SK-N-SH treated with all-trans-retinoic acid at 6 μM for 48 hours (cell line): ENCODE results near the gene BLID.

Experiments used
- ATAC-seq: fragments of 200-7000 bp; cut with Tn5 transposase; 3 replicates; pipeline ENCODE4 v1.9.1; 2020; ENCODE audit warnings: mild to moderate bottlenecking, moderate library complexity
- ARNTL ChIP-seq: fragments of 450-650 bp; formaldehyde crosslinking; IDR thresholded peaks from 2 replicates; pipeline ENCODE4 v1.5.0; 2020; ENCODE audit warnings: low read depth, mild to moderate bottlenecking, moderate library complexity, borderline replicate concordance
- BACH2 ChIP-seq: fragments of 250-450 bp; sonication (Bioruptor Pico); IDR thresholded peaks from 2 replicates; pipeline ENCODE4 v1.9.0; 2021; ENCODE audit warnings: mild to moderate bottlenecking, borderline replicate concordance
- CREB5 ChIP-seq: fragments of 250-450 bp; sonication (Bioruptor Pico); IDR thresholded peaks from 2 replicates; pipeline ENCODE4 v1.5.1; 2020; ENCODE audit warnings: low read depth, mild to moderate bottlenecking, moderate library complexity
- CSDC2 ChIP-seq: fragments of 250-450 bp; sonication (Bioruptor Pico); IDR thresholded peaks from 2 replicates; pipeline ENCODE4 v1.5.0; 2020; ENCODE audit warnings: mild to moderate bottlenecking, moderate library complexity
- CSRNP3 ChIP-seq: fragments of 250-450 bp; sonication (Bioruptor Pico); IDR thresholded peaks from 2 replicates; pipeline ENCODE4 v1.5.1; 2021; ENCODE audit warnings: mild to moderate bottlenecking, moderate library complexity
- ESRRG ChIP-seq: fragments of 250-450 bp; sonication (Bioruptor Pico); IDR thresholded peaks from 2 replicates; pipeline ENCODE4 v1.6.1; 2021; ENCODE audit warnings: mild to moderate bottlenecking
- GLIS3 ChIP-seq: fragments of 250-450 bp; sonication (Bioruptor Pico); IDR thresholded peaks from 2 replicates; pipeline ENCODE4 v1.5.0; 2020; ENCODE audit warnings: mild to moderate bottlenecking, moderate library complexity
- ISL1 ChIP-seq: fragments of 250-450 bp; sonication (Bioruptor Pico); IDR thresholded peaks from 2 replicates; pipeline ENCODE4 v2.1.2; 2022; ENCODE audit warnings: mild to moderate bottlenecking, moderate library complexity
- OSR1 ChIP-seq: fragments of 250-450 bp; sonication (Bioruptor Pico); IDR thresholded peaks from 2 replicates; pipeline ENCODE4 v1.8.0; 2022; ENCODE audit warnings: moderate library complexity, mild to moderate bottlenecking, inconsistent platforms
- PATZ1 ChIP-seq: fragments of 250-450 bp; sonication (Bioruptor Pico); IDR thresholded peaks from 2 replicates; pipeline ENCODE4 v1.8.0; 2020; ENCODE audit warnings: mild to moderate bottlenecking, moderate library complexity, borderline replicate concordance
- POU6F1 ChIP-seq: fragments of 250-450 bp; sonication (Bioruptor Pico); IDR thresholded peaks from 2 replicates; pipeline ENCODE4 v1.8.0; 2021; ENCODE audit warnings: low read depth, mild to moderate bottlenecking, moderate library complexity, borderline replicate concordance
- PPARA ChIP-seq: fragments of 250-450 bp; sonication (Bioruptor Pico); IDR thresholded peaks from 2 replicates; pipeline ENCODE4 v1.5.0; 2020; ENCODE audit warnings: mild to moderate bottlenecking, borderline replicate concordance
- RARB ChIP-seq: fragments of 250-450 bp; sonication (Bioruptor Pico); IDR thresholded peaks from 2 replicates; pipeline ENCODE4 v1.8.0; 2021; ENCODE audit warnings: mild to moderate bottlenecking, moderate library complexity
- TCF4 ChIP-seq: fragments of 250-450 bp; sonication (Bioruptor Pico); IDR thresholded peaks from 2 replicates; pipeline ENCODE4 v1.8.0; 2021; ENCODE audit warnings: mild to moderate bottlenecking, moderate library complexity, borderline replicate concordance
- TOX ChIP-seq: fragments of 250-450 bp; sonication (Bioruptor Pico); IDR thresholded peaks from 2 replicates; pipeline ENCODE4 v1.8.0; 2021; ENCODE audit warnings: mild to moderate bottlenecking, moderate library complexity, borderline replicate concordance
- TSHZ2 ChIP-seq: fragments of 250-450 bp; sonication (Bioruptor Pico); IDR thresholded peaks from 2 replicates; pipeline ENCODE4 v1.5.0; 2020; ENCODE audit warnings: mild to moderate bottlenecking, moderate library complexity
- ZC3H10 ChIP-seq: fragments of 250-450 bp; sonication (Bioruptor Pico); IDR thresholded peaks from 2 replicates; pipeline ENCODE4 v1.5.1; 2021; ENCODE audit warnings: mild to moderate bottlenecking, moderate library complexity
- ZFP3 ChIP-seq: fragments of 250-450 bp; sonication (Bioruptor Pico); IDR thresholded peaks from 2 replicates; pipeline ENCODE4 v1.5.0; 2020; ENCODE audit warnings: mild to moderate bottlenecking, moderate library complexity
- ZFP30 ChIP-seq: fragments of 450-650 bp; formaldehyde crosslinking; IDR thresholded peaks from 2 replicates; pipeline ENCODE4 v1.5.0; 2022; ENCODE audit warnings: mild to moderate bottlenecking, moderate library complexity
- ZNF565 ChIP-seq: fragments of 450-650 bp; formaldehyde crosslinking; conservative IDR thresholded peaks from 2 replicates; pipeline ENCODE4 v1.5.0; 2020; ENCODE audit warnings: low read depth, mild to moderate bottlenecking, moderate library complexity
- ZNF70 ChIP-seq: fragments of 450-650 bp; formaldehyde crosslinking; IDR thresholded peaks from 2 replicates; pipeline ENCODE4 v1.5.0; 2020; ENCODE audit warnings: mild to moderate bottlenecking, moderate library complexity
- ZNF8 ChIP-seq: fragments of 450-650 bp; formaldehyde crosslinking; IDR thresholded peaks from 2 replicates; pipeline ENCODE4 v1.5.0; 2020; ENCODE audit warnings: mild to moderate bottlenecking, moderate library complexity

Gene BLID

GRCh38 chr11:122149202-122149601 lies 33.2 kb upstream of the BLID start (continued):
- TF ChIP-seq CSDC2 (CRISPR knock-in tag) (no peak), BACH2 (no peak), ZNF70 (CRISPR knock-in tag) (no peak), ESRRG (CRISPR knock-in tag) (no peak), ZNF8 (CRISPR knock-in tag) (no peak), ZC3H10 (CRISPR knock-in tag) (no peak), ARNTL (CRISPR knock-in tag) (no peak), RARB (CRISPR knock-in tag) (no peak)

GRCh38 chr11:122146475-122146874 lies 30.5 kb upstream of the BLID start:
- ATAC-seq, result peak; percentile 31
- TF ChIP-seq ESRRG (CRISPR knock-in tag) (no peak), BACH2 (no peak), ZNF565 (CRISPR knock-in tag) (no peak), ARNTL (CRISPR knock-in tag) (no peak), ZC3H10 (CRISPR knock-in tag) (no peak), ZFP3 (CRISPR knock-in tag) (no peak), CSRNP3 (no peak), PATZ1 (CRISPR knock-in tag) (no peak), TCF4 (CRISPR knock-in tag) (no peak), OSR1 (CRISPR knock-in tag) (no peak), ZFP30 (CRISPR knock-in tag) (no peak), POU6F1 (no peak; the same call in 1 of the 2 replicates), TSHZ2 (no peak), RARB (CRISPR knock-in tag) (no peak), PPARA (no peak)

- ATAC-seq, result 0 out of 3 replicates have a peak, but pooled peaks have one; percentile 10
- TF ChIP-seq PPARA (no peak), TCF4 (CRISPR knock-in tag) (no peak), ZFP30 (CRISPR knock-in tag) (no peak), BACH2 (no peak), ZNF8 (CRISPR knock-in tag) (no peak), ZFP3 (CRISPR knock-in tag) (no peak), GLIS3 (no peak), TOX (CRISPR knock-in tag) (no peak), ZNF70 (CRISPR knock-in tag) (no peak), ISL1 (CRISPR knock-in tag) (no peak), ARNTL (CRISPR knock-in tag) (no peak), TSHZ2 (no peak), CSDC2 (CRISPR knock-in tag) (no peak), CREB5 (CRISPR knock-in tag) (no peak), RARB (CRISPR knock-in tag) (no peak), ESRRG (CRISPR knock-in tag) (no peak), PATZ1 (CRISPR knock-in tag) (no peak), ZC3H10 (CRISPR knock-in tag) (no peak)
Observed at GRCh38 chr11:122145715-122146274, 29.8 kb upstream of the BLID start.
